Activated naive CD4-positive, alpha-beta T cell (primary cell): ENCODE data around the gene CYP3A5.
"Not testable (repeated sequence)": the region's sequence is repeated elsewhere in the genome, so short reads cannot be mapped to it uniquely, and the experiment has no call there.

ENCODE experiments used
- DNase-seq, 4 experiments: peaks; one replicate each; lab custom pipeline; 2025; lab: John Stamatoyannopoulos, UW

Gene CYP3A5

DNA sequence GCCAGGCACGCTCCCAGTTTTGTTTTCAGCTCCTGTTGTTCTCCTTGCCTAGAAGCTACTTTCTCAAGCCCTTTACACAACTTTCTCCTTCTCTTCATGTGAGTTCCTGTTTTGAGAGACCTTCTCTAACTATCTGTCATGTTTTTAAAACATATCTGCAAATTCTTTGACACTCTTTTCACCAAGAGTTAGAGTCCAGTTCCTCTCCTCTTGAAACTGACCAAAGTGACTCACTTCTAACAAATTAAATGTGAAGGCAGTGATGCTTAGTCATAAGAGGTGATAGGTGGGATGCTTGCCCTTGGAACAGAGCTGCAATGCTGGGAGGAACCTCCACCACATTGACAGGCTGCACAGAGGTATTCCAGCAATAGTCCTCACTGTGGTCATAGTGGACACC lies 37.8 kb downstream of the CYP3A5 start:
- DNase-seq: no peak

DNA sequence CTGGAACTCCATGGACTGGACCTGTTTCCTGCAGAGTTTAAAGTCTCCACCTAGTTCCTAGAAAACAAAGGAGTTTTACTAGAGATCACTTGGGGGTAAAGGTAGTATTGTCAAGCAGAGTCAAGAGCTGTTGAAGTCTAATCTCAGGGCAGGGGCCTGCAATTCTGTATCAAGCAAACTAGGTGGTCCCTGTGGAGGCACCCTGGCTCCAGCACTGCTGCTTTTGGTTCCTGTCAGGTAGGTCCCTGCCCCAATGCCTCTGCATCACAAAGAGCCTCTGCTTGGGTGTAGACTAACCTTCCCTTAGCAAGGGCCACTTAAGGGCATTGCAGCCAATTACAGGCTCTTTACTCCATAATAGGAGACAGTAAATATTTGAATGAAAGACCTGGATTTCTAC lies 40.5 kb downstream of the CYP3A5 start:
- DNase-seq: no peak

DNA sequence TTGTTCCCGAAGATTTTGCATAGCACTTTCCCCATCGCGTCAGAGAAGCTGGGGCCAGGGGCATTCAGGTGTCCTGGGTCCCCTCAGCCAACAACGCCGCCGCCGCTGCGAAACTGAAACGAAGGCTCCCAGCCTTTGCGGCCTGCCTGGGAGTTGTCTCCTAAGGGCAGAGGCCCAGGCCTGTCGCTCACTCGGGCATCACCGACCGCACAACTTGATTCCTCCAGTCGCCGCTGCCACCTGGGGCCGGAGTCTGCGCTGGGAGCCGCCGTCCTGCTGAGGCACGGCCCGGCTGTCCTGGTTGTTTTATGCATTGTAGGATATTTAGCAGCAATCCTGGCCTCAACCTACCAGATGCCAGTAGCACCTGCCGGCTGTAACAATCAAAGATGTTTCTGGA lies 41.1 kb downstream of the CYP3A5 start:
- DNase-seq: no peak

DNA sequence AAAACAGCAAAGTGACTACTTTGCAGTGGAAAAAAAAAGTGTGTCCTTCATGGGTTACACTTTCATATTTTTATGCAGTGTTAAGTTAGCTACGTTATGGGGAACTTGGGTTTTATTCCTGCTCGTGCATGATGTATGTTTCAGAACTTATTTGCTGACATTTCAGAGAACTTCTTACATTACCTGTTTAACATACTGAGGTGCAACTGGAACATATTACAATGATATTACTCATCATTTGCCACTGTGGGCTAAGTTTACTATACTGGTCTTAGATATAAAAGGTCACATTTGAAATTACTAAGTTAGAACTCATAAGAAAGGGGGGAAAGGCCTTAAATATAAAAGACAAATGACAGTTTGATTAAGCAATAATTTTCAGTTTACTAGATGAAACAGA lies 42.4 kb downstream of the CYP3A5 start:
- not testable (repeated sequence) for DNase-seq

DNA sequence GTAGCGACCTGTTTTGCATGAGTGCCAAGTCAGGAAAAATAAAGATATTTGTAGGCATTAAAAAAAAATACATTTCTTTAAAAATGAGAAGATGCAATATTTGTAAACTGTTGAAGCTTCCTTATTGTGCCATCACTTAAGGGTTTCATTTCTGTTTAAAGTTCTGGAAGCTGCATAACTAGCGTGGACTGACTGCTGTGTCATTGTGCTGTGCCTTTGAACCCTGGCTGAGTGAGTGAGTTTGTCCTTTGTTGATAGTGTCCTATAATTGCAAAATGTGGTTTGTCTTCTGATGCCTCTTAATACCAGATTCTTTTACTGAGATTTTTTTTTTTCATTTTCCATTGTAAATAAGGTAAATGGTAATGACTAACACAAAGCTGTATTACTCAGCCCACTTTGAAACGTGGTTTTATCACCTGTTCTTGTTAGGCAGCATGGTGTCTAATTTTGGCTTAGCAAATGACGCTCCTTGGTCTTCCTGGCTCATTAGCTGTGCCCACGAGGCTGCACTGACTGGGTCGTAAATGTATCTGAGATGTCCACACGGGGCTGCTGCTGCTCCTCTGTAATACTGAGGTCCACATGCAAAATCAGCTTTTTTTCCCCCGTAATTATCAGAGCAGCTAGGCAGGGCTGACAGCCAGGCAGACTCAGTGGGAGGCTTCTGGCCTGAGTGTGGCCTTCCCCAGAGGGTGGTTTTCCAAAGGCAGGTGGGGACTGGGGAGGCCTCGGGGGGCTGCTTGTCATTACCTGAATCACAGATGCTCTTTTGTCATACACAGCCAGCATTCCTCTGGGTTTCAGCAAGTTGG lies 48.3 kb downstream of the CYP3A5 start:
- DNase-seq: no peak

DNA sequence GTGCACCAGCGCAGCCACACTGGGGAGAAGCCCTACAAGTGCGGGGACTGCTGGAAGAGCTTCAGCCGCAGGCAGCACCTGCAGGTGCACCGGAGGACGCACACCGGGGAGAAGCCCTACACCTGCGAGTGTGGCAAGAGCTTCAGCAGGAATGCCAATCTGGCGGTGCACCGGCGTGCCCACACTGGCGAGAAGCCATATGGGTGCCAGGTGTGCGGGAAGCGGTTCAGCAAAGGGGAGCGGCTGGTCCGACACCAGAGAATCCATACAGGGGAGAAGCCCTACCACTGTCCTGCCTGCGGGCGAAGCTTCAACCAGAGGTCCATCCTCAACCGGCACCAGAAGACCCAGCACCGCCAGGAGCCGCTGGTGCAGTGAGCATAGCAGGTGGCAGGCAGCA lies 50.2 kb downstream of the CYP3A5 start:
- DNase-seq: no peak

DNA sequence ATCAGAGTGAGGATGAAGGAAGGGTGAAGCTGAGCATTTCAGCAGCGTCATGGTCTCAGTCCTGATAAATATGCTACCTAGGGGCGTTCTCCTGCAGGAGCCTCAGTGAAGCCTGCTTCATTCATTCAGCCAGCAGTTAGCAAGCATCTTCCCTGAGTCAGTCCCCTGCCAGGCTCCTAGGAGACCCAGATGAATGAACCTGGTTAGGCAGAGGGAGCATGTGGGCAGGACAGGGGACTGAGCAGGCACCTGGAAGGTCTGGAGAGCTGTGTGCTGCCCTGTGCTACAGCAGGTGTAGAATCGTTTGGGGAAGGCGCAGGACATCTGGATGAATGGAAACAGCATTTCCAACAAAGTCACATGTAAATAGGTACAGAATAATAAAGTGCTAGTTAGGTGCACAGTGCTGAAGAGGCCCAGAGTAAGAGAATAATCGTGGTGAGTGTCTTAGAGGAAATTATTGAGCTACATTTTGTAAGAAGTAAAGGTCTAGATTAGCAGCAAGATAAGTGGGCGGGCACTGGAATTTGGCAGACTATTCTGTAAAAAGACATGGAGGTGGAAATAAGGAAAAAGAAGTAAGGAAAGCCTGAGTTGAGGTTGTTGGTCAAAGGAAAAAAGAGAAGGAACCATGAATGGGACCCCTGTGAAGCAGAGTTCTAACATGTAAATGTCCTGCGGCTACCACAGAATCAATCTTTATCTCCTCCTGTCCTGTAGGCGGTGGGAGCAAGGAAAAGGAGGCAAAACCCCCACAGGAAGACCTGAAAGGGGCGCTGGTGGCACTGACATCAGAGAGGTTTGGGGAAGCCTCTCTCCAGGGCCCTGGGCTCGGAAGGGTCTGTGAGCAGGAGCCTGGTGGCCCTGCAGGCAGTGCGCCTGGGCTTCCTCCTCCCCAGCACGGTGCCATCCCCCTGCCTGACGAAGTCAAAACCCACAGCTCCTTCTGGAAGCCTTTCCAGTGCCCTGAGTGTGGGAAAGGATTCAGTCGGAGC lies 51.0 kb downstream of the CYP3A5 start:
- DNase-seq: no peak

DNA sequence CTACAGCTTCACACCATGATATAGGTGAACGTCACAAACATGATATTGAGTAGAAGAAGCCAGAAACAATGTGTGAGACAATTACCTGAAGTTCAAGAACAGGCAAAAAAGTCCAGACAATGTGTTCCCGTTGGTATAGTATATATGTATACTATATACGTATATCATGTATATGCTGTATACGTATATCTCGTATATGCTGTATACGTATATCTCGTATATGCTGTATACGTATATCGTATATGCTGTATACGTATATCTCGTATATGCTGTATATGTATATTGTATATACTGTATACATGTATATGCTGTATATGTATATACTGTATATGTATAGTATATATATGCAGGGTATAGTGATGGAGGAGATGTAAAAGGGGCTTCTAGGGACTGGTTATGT lies 52.3 kb downstream of the CYP3A5 start:
- DNase-seq: no peak

DNA sequence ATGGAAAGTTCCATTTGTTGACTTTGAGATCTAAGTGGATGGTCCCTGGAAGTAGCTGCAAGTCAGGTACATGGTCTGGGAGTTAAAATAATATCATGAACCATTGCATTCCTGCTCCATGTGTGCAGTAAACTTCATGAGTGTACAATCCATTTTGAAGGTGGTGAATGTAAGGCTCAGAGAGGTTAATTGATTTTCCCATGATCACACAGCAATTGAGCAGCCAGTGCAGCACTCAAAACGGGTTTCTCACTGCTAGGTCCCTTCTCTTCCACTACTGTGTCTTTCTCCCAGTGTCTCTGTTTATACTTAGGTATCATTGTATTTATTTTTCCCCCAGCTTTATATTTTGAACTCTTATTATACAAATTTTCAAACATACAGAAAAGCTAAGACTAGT lies 53.1 kb downstream of the CYP3A5 start:
- no peak for DNase-seq

DNA sequence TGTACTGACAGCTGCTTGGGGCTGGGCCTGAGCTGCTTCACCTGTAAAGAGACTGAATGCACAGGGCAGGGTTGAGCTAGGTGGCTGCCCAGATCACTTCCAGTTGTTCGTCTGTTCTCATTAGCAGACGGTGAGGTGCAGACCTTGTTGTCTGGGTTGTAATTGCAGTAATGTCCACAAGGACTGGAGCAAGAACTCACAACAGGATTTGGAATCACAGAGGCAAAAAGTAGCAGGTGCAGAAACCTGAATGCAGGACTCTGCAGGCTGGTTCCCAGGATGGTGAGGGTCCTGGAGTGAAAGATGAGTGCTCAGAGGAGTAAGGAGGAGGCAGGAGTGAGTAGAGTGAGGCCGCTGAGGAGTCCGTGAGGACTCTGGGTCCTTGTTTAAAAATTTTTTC lies 53.8 kb downstream of the CYP3A5 start:
- DNase-seq: no peak

DNA sequence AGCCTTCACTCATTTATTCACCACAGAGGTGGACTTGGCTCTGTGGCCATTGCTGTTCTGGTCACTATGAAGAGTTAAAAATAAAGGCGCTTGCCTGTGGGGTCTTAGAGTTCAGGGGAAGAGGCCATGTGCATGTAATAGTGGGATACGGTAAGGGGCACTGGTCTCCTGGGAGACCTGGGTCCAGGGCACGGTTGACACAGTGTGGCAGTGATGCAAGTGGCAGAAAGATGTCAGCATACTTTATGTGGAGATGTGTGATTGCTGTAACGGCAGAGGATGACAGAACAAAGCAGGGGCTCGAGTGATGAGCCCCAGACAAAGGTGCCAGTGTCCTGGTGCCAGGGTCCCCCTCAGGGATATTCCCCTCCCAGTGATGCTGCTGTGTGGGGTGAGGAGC lies 54.5 kb downstream of the CYP3A5 start:
- DNase-seq: no peak

DNA sequence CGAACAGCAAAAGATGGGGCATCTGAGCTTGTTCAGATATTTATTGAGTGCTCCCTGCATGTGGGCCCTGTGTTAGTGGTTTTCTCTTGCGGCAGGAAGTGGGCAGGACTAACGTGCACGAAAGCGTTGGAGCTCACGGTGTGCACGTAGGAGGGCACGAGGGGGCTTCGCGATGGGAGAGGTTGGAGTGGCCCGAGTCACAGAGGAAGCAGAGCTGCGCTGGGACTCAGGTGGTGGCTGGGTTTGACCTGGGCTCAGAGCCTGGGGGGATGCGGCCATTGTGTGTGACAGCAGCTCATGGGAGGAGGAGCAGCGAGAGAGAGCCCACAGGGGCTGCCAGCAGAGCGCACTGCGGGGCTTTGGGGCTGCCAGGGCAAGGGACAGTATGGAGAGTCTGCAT lies 55.3 kb downstream of the CYP3A5 start:
- peak in 3 of 4 experiments; percentile 22 to 54 (median 46) for DNase-seq

DNA sequence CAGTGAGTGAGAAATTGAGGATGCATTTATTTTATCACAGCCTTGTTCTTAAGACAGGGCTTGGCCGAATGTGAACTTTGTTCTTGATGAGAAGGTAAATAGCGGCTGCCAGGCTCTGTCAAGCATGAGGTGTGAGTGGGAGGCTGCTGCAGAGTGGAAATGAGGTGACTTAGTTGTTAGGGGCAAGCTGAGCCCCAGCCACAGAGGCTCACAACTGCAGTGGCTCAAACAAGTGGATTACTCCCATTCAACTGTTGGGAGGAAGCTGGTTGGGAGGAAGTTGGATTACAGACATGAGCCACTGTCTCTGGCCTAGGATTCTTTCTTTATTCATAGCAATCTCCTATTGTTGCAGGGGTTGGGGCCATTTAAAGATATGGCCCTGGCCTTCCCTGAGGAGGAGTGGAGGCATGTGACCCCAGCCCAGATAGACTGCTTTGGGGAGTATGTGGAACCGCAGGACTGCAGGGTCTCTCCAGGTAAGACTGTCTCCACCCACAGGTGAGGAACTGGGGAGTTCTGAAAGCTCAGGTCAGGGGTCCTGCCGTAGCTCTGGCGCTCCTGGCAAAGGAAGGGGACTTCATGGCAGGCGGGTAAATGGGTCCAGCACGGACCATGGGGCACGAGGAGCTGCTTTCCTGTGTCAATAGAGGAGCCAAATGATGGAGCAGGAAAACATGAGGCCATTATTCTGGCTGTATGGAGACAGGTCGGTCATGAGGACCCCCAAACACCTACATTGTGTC lies 55.9 kb downstream of the CYP3A5 start:
- DNase-seq: no peak

DNA sequence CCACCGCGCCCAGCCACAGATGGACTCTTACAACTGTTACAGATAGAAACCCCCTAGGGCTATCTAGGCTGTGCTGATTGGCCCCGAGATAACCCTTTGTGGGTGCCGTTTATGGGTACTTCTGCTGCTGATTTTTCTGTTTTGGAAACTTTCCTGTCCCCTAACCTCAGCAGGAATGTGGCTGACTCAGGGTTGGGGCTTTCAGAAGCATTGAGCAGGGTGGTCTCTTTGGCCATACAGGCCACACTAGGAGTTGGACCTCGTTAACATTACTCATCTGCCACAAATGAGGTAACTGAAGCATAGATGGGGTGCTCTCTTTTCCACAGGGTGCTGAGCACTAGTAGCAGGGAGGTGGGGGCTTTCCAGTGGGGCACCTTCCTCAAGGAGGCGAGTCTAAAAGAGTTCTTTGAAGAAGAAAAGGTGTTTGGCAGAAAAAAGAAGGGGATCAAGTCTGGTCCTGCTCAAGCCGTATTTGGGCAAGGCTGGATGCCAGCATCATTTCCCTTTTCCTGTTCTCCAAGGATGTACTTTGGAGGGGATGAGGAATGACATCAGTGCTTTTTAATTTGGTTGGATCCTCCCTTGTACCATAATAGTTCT lies 56.6 kb downstream of the CYP3A5 start:
- no peak for DNase-seq

DNA sequence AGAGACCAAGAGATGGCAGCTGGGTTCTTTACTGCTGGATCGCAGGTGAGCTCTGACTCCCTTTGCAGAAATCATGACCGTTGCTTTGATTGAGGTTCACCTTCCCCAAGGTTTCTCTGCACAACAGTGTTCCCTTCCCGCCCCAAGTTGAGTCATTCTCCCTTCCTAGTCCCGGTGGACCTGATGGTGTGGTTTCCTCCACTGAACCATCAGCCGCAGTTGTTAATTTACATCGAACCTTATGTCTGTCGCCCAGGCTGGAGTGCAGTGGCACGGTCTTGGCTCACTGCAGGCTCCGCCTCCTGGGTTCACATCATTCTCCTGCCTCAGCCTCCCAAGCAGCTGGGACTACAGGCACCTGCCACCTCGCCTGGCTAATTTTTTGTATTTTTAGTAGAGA lies 57.2 kb downstream of the CYP3A5 start:
- DNase-seq: no peak

DNA sequence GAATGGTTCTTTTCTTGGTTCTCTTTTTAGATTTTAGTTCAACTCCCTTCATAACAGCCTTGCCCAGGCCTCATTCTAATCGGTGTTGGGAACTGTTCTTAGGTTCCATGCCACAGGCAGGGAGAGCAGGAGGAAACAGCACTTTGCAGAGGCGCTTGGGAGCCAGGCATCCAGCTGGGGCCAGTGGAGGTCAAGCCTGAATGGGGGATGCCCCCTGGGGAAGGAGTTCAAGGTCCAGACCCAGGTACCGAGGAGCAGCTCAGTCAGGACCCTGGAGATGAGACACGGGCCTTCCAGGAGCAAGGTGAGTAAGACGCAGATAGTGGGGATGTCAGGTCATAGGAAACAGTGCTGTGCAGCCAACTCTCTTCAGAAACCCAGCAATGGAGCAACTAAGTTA lies 58.5 kb downstream of the CYP3A5 start:
- DNase-seq: no peak

DNA sequence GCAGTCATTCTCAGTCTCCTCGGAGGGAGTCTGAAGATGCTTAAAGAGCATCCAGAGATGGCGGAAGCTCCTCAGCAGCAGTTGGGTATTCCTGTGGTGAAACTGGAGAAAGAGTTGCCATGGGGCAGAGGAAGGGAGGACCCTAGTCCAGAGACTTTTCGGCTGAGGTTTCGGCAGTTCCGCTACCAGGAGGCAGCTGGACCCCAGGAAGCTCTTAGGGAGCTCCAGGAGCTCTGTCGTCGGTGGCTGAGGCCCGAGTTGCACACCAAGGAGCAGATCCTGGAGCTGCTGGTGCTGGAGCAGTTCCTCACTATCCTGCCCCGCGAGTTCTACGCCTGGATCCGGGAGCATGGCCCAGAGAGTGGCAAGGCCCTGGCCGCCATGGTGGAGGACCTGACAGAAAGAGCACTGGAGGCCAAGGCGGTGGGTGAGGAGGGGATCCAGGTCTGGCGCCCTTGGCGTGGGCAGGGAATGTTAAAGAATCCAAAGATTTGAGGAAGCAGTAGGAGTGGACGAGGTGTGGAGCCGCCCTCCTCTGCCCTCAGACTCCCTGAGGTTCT lies 60.1 kb downstream of the CYP3A5 start:
- DNase-seq: no peak

DNA sequence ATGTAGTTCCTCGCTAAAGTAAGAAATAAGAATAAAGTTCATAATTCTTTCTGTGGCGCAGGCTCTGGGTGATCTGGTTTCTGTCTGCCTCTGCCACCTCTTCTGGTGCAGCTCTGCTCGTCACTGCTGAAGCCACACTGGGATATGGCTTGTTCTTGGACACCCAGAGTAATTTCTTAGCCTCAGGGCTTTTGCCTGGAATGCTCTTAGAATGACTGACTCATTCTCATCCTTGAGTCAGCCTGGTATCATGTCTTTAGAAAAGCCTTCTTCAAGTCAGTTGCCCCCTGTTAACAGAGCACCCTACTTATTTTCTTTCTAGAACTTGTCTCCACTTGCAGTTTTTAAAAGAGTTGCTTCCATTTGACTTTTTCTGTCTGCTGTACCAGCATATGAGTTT lies 61.1 kb downstream of the CYP3A5 start:
- DNase-seq: no peak

DNA sequence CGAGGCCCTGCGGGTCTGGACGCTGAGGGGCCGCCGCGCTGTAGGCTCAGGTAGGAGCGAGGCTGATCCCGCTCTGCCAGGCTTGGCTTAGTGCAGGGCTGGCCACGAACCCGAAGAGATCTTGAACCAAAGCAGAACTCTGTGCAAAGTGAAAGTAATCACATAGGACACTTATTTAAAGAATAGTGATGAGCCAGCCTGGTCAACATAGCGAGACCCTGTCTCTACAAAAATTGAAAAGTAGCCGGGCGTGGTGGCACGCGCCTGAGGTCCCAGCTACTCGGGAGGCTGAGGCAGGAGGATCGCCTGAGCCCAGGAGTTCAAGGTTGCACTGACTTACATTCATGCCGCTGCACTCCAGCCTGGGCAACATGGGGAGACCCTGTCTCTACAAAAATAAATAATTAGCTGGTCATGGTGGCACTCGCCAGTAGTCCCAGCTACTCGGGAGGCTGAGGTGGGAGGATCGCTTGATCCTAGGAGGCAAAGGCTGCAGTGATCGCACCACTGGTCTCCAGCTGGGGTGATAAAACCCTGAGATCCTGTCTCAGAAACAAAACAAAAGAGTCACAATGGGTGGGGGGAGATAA lies 62.5 kb downstream of the CYP3A5 start:
- DNase-seq: no peak

DNA sequence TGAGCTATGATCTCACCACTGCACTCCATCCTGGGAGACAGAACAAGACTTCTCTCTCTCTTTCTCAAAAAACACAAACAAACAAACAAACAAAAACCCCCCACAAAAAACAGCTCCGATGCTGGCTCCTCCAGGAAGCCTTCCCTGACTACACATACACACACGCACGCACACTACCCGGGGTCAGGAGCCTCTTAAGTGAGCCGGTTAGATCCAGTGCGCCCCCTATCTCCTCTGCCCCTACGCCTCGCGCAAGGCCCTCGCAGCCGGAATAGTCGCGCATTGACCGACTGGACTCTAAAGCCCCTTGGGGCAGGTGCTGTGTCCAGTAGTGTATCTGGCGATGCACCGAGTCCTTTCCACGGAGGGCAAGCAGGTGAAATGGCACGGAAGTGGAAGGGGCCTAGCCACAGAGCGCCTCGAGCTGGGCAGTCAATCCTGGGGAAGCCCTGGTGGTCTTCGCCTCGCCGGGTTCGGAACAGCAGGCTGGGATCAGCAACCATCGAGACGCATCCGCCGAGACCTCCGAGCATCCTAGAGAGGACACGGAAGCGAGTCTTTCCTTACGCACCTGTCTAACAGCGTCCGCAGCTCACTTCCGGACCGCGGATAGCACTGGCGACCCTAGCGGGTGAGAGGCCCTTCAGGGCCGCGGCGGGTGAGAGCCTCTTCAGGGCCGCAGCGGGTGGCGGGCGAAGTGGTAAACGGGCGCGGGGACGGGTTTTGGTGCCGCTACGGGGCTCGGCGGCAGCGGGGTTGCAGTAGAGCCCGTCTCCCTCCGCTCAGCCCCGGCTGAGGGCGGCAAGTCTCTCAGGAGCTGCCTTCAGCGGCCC lies 63.2 kb downstream of the CYP3A5 start, which contains the start of gene ZSCAN25:
ZSCAN25 (plus strand) TSS at position 588 of the 833 bp plus-strand sequence. CDS start 2,661 bp downstream, outside the sequence.
- peak; percentile 45 to 80 (median 66) for DNase-seq
